Stimulated activated CD8-positive, alpha-beta memory T cell treated with anti-CD3 and anti-CD28 coated beads, Interleukin-4, amount 100 ng/mL, for 24 hours (primary cell): ENCODE measurements around the gene NT5C1B.
"Not testable (repeated sequence)": the region's sequence is repeated elsewhere in the genome, so short reads cannot be mapped to it uniquely, and the experiment has no call there.

Experiments
- DNase-seq: peaks from one replicate; pipeline ENCODE4 v3.0.0-alpha.2; 2020; ENCODE audit warnings: low read depth

NT5C1B gene

GRCh38 chr2:18589354-18589753, at the start of gene NT5C1B:
NT5C1B (minus strand) TSS chr2:18589569; CDS start chr2:18589468, 101 bp downstream.
- no peak for DNase-seq

GRCh38 chr2:18637196-18637595, 47.8 kb upstream of the NT5C1B start:
- no peak for DNase-seq

- not testable (repeated sequence) for DNase-seq
Measured at GRCh38 chr2:18632699-18633098, 43.3 kb upstream of the NT5C1B start.

- no peak for DNase-seq
Measured at GRCh38 chr2:18630941-18631340, 41.6 kb upstream of the NT5C1B start.

GRCh38 chr2:18630541-18630940, 41.2 kb upstream of the NT5C1B start:
- DNase-seq: no peak

- no peak for DNase-seq
Measured at GRCh38 chr2:18630101-18630500, 40.7 kb upstream of the NT5C1B start.

GRCh38 chr2:18626958-18627650, 37.7 kb upstream of the NT5C1B start:
- DNase-seq: no peak

GRCh38 chr2:18626256-18626668, 36.9 kb upstream of the NT5C1B start:
- DNase-seq: no peak

GRCh38 chr2:18625563-18625962, 36.2 kb upstream of the NT5C1B start:
- DNase-seq: no peak

- DNase-seq: no peak
Measured at GRCh38 chr2:18623782-18624181, 34.4 kb upstream of the NT5C1B start.

GRCh38 chr2:18620867-18621632, 31.7 kb upstream of the NT5C1B start:
- no peak for DNase-seq

GRCh38 chr2:18619091-18619490, 29.7 kb upstream of the NT5C1B start:
- DNase-seq: no peak

GRCh38 chr2:18614041-18614440, 24.7 kb upstream of the NT5C1B start:
- DNase-seq: no peak

GRCh38 chr2:18612133-18612532, 22.8 kb upstream of the NT5C1B start:
- DNase-seq: no peak

GRCh38 chr2:18611604-18612003, 22.2 kb upstream of the NT5C1B start:
- no peak for DNase-seq

GRCh38 chr2:18611184-18611583, 21.8 kb upstream of the NT5C1B start:
- no peak for DNase-seq

- no peak for DNase-seq
Measured at GRCh38 chr2:18610651-18611050, 21.3 kb upstream of the NT5C1B start.

- no peak for DNase-seq
Measured at GRCh38 chr2:18610090-18610489, 20.7 kb upstream of the NT5C1B start.

GRCh38 chr2:18605115-18605514, 15.7 kb upstream of the NT5C1B start:
- no peak for DNase-seq

GRCh38 chr2:18604531-18604885, 15.1 kb upstream of the NT5C1B start:
- no peak for DNase-seq

GRCh38 chr2:18603854-18604530, 14.6 kb upstream of the NT5C1B start:
- DNase-seq: no peak

- no peak for DNase-seq
Measured at GRCh38 chr2:18602298-18602697, 12.9 kb upstream of the NT5C1B start.

GRCh38 chr2:18600255-18600613, 10.9 kb upstream of the NT5C1B start:
- no peak for DNase-seq
